ENCODE measurements around the gene YIPF1.
A peak's percentile ranks its signal among the peaks of the same experiment; 100 is the strongest.

The YIPF1 gene

DNA sequence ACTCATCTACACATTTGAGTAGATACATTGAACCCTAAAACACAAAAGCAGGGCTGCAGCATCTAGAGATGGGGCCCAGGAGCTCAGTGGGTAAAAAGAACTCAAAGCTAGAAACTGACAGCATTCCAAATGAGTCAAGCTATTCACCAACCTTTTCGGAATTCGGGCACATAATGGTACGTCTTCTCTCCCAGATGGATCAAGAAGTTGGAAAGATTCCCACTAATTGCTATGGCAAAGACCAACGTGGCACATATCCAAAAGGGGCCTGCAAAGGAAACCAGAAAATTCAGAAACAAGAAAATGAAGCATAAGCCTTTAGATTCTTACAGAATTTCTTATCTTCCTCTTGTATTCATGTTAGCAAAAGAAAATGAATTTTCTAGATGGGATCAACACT is 18.4 kb downstream of the YIPF1 start:
- H3K4me1 ChIP-seq (ENCODE audit: control extremely low read depth in 1 of 4, control insufficient read depth in 4 of 4, insufficient read depth in 4 of 4, low read length in 3 of 4), result peaks cover 0 to 6% (median 4%) of the 10 kb centered on the region in 4 experiments
- no peak for DNase-seq
- no peaks in the 10 kb centered on the region for H3K9me3 ChIP-seq (ENCODE audit: control extremely low read depth in 1 of 5, control insufficient read depth in 4 of 5, insufficient read depth in 2 of 5, low read depth in 1 of 5, low read length in 4 of 5)
- H3K27ac ChIP-seq (ENCODE audit: insufficient read depth in 1 of 2, low read depth in 1 of 2, low read length in 2 of 2, poor library complexity in 1 of 2, severe bottlenecking in 2 of 2), result no peak overlapping the region
- WGBS (ENCODE audit: insufficient coverage), result 100% methylated on average over 4 of the region's 4 CpGs
- ChIA-PET POLR2A (no interaction called here), CTCF (interaction anchor here (0.6 to 8.1 kb wide), 6 partner anchors 7 to 88 kb away, joined by 3 to 84 read pairs (median 13); no protein-coding TSS in a partner anchor)
- H3K4me3 ChIP-seq (ENCODE audit: control insufficient read depth in 1 of 7, extremely low read depth in 1 of 7, insufficient read depth in 4 of 7, low read depth in 2 of 7, low read length in 6 of 7), result no peak overlapping the region
- peaks cover 7 to 38% (median 24%) of the 10 kb centered on the region in 4 experiments for H3K36me3 ChIP-seq (ENCODE audit: control insufficient read depth in 4 of 4, insufficient read depth in 4 of 4, low read length in 3 of 4)
- H3K27me3 ChIP-seq (replicated peaks in 2 of 5; ENCODE audit: control insufficient read depth in 4 of 5, insufficient read depth in 5 of 5, low read length in 4 of 5), result no peaks in the 10 kb centered on the region

- WGBS (ENCODE audit: insufficient coverage), result 67% methylated on average over 9 of the region's 11 CpGs
- ChIA-PET POLR2A (no interaction called here), CTCF (interaction anchor here (1.0 to 8.1 kb wide), 8 partner anchors 9 to 96 kb away, joined by 3 to 84 read pairs (median 8); no protein-coding TSS in a partner anchor)
- no peak overlapping the region for H3K27ac ChIP-seq (ENCODE audit: insufficient read depth in 1 of 2, low read depth in 1 of 2, low read length in 2 of 2, poor library complexity in 1 of 2, severe bottlenecking in 2 of 2)
- H3K36me3 ChIP-seq (ENCODE audit: control insufficient read depth in 4 of 4, insufficient read depth in 4 of 4, low read length in 3 of 4), result peaks cover 7 to 37% (median 22%) of the 10 kb centered on the region in 4 experiments
- DNase-seq, result peak; percentile 48 to 86 (median 82)
- no peak overlapping the region for H3K4me3 ChIP-seq (ENCODE audit: control insufficient read depth in 1 of 7, extremely low read depth in 1 of 7, insufficient read depth in 4 of 7, low read depth in 2 of 7, low read length in 6 of 7)
- H3K27me3 ChIP-seq (replicated peaks in 2 of 5; ENCODE audit: control insufficient read depth in 4 of 5, insufficient read depth in 5 of 5, low read length in 4 of 5), result no peaks in the 10 kb centered on the region
- H3K4me1 ChIP-seq (ENCODE audit: control extremely low read depth in 1 of 4, control insufficient read depth in 4 of 4, insufficient read depth in 4 of 4, low read length in 3 of 4), result peaks cover 0 to 6% (median 4%) of the 10 kb centered on the region in 4 experiments
- H3K9me3 ChIP-seq (ENCODE audit: control extremely low read depth in 1 of 5, control insufficient read depth in 4 of 5, insufficient read depth in 2 of 5, low read depth in 1 of 5, low read length in 4 of 5), result no peaks in the 10 kb centered on the region
Measured at GRCh38 chr1:53869454-53870117, 20.0 kb downstream of the YIPF1 start.

GRCh38 chr1:53868565-53868964 is 21.0 kb downstream of the YIPF1 start:
- peaks cover 7 to 36% (median 22%) of the 10 kb centered on the region in 4 experiments for H3K36me3 ChIP-seq (ENCODE audit: control insufficient read depth in 4 of 4, insufficient read depth in 4 of 4, low read length in 3 of 4)
- CTCF ChIA-PET, result interaction anchor here (0.6 to 8.1 kb wide), 9 partner anchors 9 to 91 kb away, joined by 3 to 84 read pairs (median 5); partner anchors contain the start of gene IFT25
- no peak for DNase-seq
- POLR2A ChIA-PET, result interaction anchor here (0.5 kb wide), 1 partner anchor 514 kb away, joined by 3 read pairs; no protein-coding TSS in a partner anchor
- WGBS (ENCODE audit: insufficient coverage), result 100% methylated on average over 1 of the region's 1 CpG
- no peaks in the 10 kb centered on the region for H3K9me3 ChIP-seq (ENCODE audit: control extremely low read depth in 1 of 5, control insufficient read depth in 4 of 5, insufficient read depth in 2 of 5, low read depth in 1 of 5, low read length in 4 of 5)
- no peaks in the 10 kb centered on the region for H3K27me3 ChIP-seq (replicated peaks in 2 of 5; ENCODE audit: control insufficient read depth in 4 of 5, insufficient read depth in 5 of 5, low read length in 4 of 5)
- no peak overlapping the region for H3K27ac ChIP-seq (ENCODE audit: insufficient read depth in 1 of 2, low read depth in 1 of 2, low read length in 2 of 2, poor library complexity in 1 of 2, severe bottlenecking in 2 of 2)
- no peak overlapping the region for H3K4me3 ChIP-seq (ENCODE audit: control insufficient read depth in 1 of 7, extremely low read depth in 1 of 7, insufficient read depth in 4 of 7, low read depth in 2 of 7, low read length in 6 of 7)
- H3K4me1 ChIP-seq (ENCODE audit: control extremely low read depth in 1 of 4, control insufficient read depth in 4 of 4, insufficient read depth in 4 of 4, low read length in 3 of 4), result peaks cover 0 to 6% (median 4%) of the 10 kb centered on the region in 4 experiments

- Histone ChIP-seq H3K9me3 (ENCODE audit: control extremely low read depth in 1 of 5, control insufficient read depth in 4 of 5, insufficient read depth in 2 of 5, low read depth in 1 of 5, low read length in 4 of 5) (no peaks in the 10 kb centered on the region), H3K27me3 (replicated peaks in 2 of 5; ENCODE audit: control insufficient read depth in 4 of 5, insufficient read depth in 5 of 5, low read length in 4 of 5) (no peaks in the 10 kb centered on the region), H3K4me1 (ENCODE audit: control extremely low read depth in 1 of 4, control insufficient read depth in 4 of 4, insufficient read depth in 4 of 4, low read length in 3 of 4) (peaks cover 0 to 7% (median 3%) of the 10 kb centered on the region in 4 experiments), H3K36me3 (ENCODE audit: control insufficient read depth in 4 of 4, insufficient read depth in 4 of 4, low read length in 3 of 4) (peaks cover 2 to 35% (median 17%) of the 10 kb centered on the region in 4 experiments), H3K4me3 (ENCODE audit: control insufficient read depth in 1 of 7, extremely low read depth in 1 of 7, insufficient read depth in 4 of 7, low read depth in 2 of 7, low read length in 6 of 7) (no peak overlapping the region), H3K27ac (ENCODE audit: insufficient read depth in 1 of 2, low read depth in 1 of 2, low read length in 2 of 2, poor library complexity in 1 of 2, severe bottlenecking in 2 of 2) (no peak overlapping the region)
- ChIA-PET CTCF (interaction anchor here (1.5 to 9.1 kb wide), 8 partner anchors 9 to 98 kb away, joined by 3 to 147 read pairs (median 26); no protein-coding TSS in a partner anchor), POLR2A (no interaction called here)
- 34% methylated on average over 4 of the region's 7 CpGs for WGBS (ENCODE audit: insufficient coverage)
- DNase-seq, result peak in 2 of 3 donors; percentile 20 to 25
Measured at GRCh38 chr1:53862507-53862906, 27.1 kb downstream of the YIPF1 start.

- peaks cover 10 to 40% (median 23%) of the 10 kb centered on the region in 4 experiments for H3K36me3 ChIP-seq (ENCODE audit: control insufficient read depth in 4 of 4, insufficient read depth in 4 of 4, low read length in 3 of 4)
- ChIA-PET CTCF (interaction anchor here (0.8 to 9.1 kb wide), 19 partner anchors 11 to 951 kb away, joined by 3 to 147 read pairs (median 5); partner anchors contain the start of genes IFT25, LRRC42 and TTC22), POLR2A (no interaction called here)
Measured at GRCh38 chr1:53860967-53861411, 28.6 kb downstream of the YIPF1 start.

GRCh38 chr1:53851571-53852285 is 37.9 kb downstream of the YIPF1 start:
- 94% methylated on average over 8 of the region's 9 CpGs for WGBS (ENCODE audit: insufficient coverage)
- POLR2A ChIA-PET, result no interaction called here

More at GRCh38 chr1:53860967-53861411, 28.6 kb downstream of the YIPF1 start:
- Histone ChIP-seq H3K4me3 (ENCODE audit: control insufficient read depth in 1 of 7, extremely low read depth in 1 of 7, insufficient read depth in 4 of 7, low read depth in 2 of 7, low read length in 6 of 7) (no peak overlapping the region), H3K4me1 (ENCODE audit: control extremely low read depth in 1 of 4, control insufficient read depth in 4 of 4, insufficient read depth in 4 of 4, low read length in 3 of 4) (peaks cover 0 to 7% (median 3%) of the 10 kb centered on the region in 4 experiments), H3K27ac (ENCODE audit: insufficient read depth in 1 of 2, low read depth in 1 of 2, low read length in 2 of 2, poor library complexity in 1 of 2, severe bottlenecking in 2 of 2) (no peak overlapping the region), H3K9me3 (ENCODE audit: control extremely low read depth in 1 of 5, control insufficient read depth in 4 of 5, insufficient read depth in 2 of 5, low read depth in 1 of 5, low read length in 4 of 5) (no peaks in the 10 kb centered on the region), H3K27me3 (replicated peaks in 2 of 5; ENCODE audit: control insufficient read depth in 4 of 5, insufficient read depth in 5 of 5, low read length in 4 of 5) (no peaks in the 10 kb centered on the region)
- DNase-seq, result peak; percentile 63 to 78 (median 72)

More at GRCh38 chr1:53851571-53852285, 37.9 kb downstream of the YIPF1 start:
- Histone ChIP-seq H3K9me3 (ENCODE audit: control extremely low read depth in 1 of 5, control insufficient read depth in 4 of 5, insufficient read depth in 2 of 5, low read depth in 1 of 5, low read length in 4 of 5) (peaks cover 0 to 3% (median 0%) of the 10 kb centered on the region in 5 experiments), H3K4me3 (ENCODE audit: control insufficient read depth in 1 of 7, extremely low read depth in 1 of 7, insufficient read depth in 4 of 7, low read depth in 2 of 7, low read length in 6 of 7) (no peak overlapping the region), H3K27ac (ENCODE audit: insufficient read depth in 1 of 2, low read depth in 1 of 2, low read length in 2 of 2, poor library complexity in 1 of 2, severe bottlenecking in 2 of 2) (no peak overlapping the region), H3K27me3 (replicated peaks in 2 of 5; ENCODE audit: control insufficient read depth in 4 of 5, insufficient read depth in 5 of 5, low read length in 4 of 5) (no peaks in the 10 kb centered on the region), H3K4me1 (ENCODE audit: control extremely low read depth in 1 of 4, control insufficient read depth in 4 of 4, insufficient read depth in 4 of 4, low read length in 3 of 4) (no peaks in the 10 kb centered on the region), H3K36me3 (ENCODE audit: control insufficient read depth in 4 of 4, insufficient read depth in 4 of 4, low read length in 3 of 4) (peaks cover 16 to 51% (median 36%) of the 10 kb centered on the region in 4 experiments)
- CTCF ChIA-PET, result interaction anchor here (0.7 to 1.7 kb wide), 5 partner anchors 13 to 105 kb away, joined by 3 to 5 read pairs (median 3); partner anchors contain the start of gene NDC1
- DNase-seq, result no peak
